HG03139 (cell line): ENCODE results near the gene NTRK2.

ENCODE experiments used
- ATAC-seq: cut with Tn5 transposase; IDR thresholded peaks from one replicate; pipeline ENCODE4 v1.9.1; 2021; ENCODE audit not compliant: unreplicated experiment

The NTRK2 gene

DNA sequence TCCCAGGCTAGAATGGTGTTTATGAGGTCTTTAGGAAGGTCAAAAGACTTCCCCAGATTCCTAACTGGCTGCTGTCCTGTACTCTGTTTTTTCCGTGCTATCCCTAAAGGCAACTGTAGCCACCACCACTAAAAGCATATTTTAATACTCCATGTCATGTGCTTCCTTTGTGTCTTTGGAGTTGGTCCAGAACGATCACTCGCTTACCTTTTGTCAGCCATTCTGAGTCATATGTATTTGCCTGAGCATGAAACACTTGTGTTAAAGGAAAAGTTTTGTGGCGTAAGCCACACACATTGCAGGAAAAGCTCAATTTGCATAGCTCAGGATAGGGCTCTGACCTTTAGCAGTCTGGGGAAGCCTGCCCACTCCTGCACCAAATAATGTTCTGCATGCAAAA, 299.6 kb downstream of the NTRK2 start:
- no peak for ATAC-seq

DNA sequence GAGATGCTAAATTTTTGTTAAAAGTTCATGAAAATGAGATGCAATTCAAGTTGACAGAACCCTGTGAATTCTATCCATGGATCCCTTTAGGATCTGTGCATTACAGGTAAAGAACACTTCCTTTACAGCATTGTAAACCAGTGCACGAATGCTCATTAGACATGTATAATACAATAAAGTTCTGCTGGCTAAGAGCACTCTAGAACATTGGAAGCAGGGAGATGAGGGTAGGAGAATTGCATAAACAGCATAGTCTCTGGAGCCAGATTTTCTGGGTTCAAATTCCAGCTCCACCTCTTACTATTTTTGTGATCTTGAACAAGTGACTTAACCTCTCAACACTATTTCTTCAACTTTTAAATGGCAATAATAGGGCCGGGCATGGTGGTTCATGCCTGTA, 300.2 kb downstream of the NTRK2 start:
- no peak for ATAC-seq

DNA sequence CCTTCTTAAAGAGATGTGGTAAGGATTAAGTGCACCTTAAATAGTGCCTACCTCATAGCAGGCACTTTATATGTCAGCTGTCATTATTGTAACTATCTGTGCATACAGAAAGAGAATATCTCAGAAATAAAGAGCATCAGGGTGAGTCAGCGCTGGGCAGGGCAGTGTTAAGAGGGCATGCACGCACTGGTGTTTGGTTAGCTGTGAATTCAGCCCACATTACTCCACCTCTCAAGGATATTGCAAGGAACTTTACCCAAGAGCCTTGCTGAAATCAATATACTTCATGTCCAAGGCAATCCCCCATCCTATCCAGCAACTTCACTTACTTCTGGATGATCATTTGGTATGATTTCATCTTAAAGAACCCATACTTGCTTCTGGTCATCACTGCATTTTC, 300.9 kb downstream of the NTRK2 start:
- no peak for ATAC-seq

DNA sequence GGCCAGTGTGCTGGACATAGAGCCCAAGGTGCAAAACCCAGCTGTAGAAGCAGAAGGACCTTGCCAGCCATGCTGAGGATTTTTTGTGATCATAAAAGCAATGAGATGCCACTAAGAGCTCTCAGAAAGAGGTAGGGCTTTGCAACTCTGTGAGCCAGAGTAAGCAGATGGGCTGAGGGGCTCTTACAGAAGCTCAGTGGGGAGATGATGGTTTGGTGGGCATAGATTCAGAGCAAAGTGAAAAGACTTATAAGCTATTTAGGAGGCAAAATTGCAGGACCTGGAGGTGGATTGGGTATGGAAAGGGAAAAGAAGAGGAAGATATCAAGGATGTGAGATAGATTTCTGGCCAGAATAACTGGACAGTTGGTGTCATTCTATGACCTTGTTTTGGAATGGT, 302.0 kb downstream of the NTRK2 start:
- ATAC-seq: no peak

DNA sequence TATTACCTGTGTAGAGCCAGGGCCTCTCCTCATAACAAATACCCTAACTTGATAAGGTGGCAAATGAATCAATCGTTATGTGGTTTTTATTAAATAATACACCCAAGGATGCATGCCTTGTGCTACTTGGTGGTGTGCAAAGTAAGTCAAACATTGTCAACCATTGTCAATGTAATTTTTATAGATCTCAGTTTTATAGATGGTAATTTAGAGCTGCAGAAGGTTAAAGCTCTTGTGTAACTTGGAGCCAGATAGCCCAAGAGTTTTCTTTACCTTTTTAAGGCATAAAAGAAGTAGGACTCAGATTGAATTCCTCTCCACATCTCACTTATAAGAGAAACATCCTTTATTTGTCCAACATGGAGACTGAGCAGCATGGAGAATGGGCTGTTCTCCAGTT, 304.7 kb downstream of the NTRK2 start:
- no peak for ATAC-seq

DNA sequence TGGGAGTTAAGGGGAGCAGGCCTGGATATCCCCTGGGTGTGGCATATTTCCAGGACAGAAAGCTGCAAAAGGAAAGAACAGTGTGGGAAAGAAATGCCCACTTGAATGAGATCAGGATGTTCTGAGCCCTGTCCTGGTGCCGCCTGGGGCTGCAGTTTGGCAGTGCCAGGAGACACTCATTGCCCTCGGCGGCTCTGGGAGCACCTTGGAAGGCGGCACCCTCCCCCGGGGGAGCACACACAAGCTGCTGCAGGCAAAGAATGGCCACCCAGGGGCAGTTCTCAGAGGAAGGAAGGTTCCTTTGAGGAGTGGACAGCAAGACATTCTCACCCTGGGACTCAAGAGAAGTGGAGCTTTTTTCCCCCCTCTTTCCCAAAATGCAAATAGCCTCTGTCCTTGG, 305.3 kb downstream of the NTRK2 start:
- no peak for ATAC-seq

DNA sequence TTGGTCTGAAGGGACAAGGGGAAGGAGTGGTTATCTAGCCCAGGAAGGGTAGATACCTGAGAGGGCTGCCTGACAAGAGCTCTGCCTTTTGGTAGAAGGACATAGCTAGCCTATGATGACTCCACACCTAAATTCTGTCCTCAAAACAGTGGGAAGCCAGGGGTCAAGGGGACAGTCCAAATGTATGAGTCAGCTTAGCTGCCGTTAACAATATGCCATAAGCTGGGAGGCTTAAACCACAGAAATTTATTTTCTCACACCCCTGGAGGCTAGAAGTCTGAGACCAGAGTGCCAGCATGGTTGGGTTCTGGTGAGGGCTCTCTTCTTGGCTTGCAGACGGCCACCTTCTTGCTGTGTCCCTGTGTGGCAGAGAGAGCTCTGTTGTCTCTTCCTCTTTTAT, 306.4 kb downstream of the NTRK2 start:
- ATAC-seq: no peak

DNA sequence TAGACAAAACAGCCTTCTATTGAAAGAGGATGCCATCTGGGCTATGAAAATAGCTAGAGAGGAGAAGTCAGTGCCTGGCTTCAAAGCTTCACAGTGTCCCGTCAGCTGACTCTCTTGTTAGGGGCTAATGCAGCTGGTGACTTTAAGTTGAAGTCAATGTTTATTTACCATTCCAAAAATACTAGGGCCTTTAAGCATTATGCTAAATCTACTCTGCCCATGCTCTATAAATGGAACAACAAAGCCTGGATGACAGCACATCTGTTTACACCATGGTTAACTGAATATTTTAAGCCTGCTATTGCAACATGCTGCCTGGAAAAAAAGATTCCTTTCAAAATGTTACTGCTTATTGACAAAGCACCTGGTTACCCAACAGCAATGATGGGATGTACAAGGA, 309.1 kb downstream of the NTRK2 start:
- no peak for ATAC-seq

DNA sequence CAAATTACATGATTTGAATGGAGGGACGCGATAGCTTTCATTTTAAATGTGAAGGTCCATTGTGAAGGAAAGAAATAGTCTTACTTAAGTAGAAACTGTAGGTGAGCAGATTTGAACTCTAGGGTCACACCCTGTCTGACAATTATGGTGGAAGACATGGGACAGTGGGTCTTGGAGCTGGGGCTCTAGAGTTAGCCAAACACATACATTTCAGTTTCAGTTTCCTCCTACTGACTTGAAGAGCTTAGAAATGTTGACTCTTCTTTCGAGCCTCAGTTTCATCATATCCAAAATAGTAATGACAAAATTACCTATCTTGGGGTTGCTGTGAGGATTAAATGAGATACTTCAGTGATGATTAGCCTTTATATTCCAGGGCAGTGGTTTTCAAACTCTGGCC, 314.2 kb downstream of the NTRK2 start:
- ATAC-seq: no peak

DNA sequence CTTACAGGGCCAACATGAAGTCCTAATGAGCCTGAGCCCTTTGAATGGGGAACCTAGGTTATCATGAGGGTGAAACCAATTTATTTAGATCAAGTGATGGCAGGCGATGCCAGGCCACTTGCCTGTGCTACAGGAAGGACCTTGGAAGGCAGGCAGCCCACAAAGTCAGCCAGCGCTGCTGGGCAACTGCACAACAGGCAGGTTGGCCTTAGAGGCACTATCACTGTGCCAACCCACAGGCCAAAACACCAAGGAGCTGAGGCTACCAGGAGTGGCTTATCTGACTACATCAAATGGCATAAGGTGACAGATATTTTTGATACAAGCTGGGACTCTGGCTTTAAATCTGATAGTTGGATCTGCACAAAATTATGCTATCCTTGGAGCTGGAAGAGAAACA, 319.1 kb downstream of the NTRK2 start:
- no peak for ATAC-seq

DNA sequence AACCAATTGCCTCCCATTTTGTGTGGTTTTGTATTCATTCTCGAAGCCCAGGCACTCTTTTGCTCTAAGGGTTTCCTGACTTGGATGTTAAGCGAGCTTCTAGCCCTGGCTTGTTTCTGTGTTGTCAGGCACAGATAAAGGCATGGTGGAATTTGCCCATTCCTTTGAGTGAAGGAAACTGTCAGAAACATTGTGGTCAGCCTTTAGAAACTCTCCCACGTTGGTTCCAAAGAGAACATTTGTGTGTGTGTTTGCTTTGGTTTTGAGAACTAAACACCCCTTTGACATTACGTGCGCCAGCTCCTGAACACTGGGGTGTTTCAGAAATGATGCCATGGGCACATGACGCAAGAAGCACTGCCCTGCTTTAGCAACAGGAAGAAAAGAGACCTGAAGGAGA, 320.9 kb downstream of the NTRK2 start:
- ATAC-seq: no peak

DNA sequence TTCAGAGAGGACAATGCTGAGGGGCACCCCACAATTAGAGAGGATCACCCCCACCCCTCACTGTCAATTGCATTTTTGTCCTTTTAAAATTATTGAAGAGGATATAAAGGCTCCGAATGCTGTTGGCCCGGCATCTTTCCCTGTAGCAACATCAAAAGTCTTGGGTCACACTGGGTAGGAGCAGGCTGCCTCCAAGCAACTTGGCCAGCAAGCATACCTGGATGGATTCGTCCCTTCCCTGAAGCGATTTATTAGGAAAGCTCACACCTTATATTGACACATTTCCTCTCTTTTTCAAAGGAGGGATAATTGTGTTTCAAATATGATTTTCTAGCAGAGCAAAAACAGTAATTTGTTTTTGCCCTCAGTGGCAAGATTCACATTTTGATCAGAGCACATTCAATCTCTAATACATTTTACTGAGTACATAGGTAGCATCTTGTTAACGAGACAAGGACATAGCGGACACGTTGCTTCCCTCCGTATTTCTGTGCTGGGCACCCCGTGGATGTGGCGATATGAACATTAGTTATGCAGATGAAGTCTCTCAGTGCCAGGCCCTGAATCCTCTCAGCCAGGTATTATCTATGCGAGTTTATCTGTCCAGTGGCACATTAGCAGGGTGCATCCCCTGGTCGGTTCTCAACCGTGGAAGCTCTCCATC, 321.5 kb downstream of the NTRK2 start:
- no peak for ATAC-seq

DNA sequence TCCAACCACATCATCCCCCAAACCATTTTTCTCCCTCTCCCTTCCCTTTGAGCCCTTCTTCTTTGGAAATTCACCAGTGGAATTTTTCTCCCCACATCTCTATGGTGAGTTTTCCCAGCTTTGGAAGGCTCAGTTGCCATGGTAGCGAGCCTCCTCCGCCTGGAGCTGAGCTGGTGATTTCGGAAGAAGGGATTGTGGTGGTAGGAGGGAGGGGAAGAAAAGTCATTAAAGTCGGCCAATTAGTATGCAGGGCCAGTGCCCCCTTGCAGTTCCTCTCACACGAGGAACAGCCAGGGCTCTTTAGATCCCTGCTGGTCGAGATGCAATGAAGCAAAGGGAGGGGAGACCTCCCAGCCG, 322.0 kb downstream of the NTRK2 start:
- no peak for ATAC-seq

DNA sequence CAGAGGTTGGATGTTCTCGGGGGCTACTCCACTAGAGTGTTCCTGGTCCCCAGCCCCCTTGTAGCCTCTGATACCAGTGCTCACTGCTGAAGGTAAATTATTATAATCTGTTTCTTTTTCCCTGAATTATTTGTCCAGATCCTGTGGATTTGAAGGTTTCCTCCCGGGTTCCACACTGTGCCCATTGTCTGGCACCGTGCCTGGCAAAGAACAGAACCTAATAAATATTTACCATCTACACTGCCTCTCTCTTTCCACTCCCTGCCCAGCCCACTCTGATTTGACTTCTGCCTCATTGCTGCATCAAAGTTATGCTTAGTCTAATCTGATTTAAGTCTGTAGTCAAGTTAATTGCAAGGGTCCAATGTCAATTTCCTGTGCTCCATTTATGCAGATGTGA, 322.9 kb downstream of the NTRK2 start:
- no peak for ATAC-seq

DNA sequence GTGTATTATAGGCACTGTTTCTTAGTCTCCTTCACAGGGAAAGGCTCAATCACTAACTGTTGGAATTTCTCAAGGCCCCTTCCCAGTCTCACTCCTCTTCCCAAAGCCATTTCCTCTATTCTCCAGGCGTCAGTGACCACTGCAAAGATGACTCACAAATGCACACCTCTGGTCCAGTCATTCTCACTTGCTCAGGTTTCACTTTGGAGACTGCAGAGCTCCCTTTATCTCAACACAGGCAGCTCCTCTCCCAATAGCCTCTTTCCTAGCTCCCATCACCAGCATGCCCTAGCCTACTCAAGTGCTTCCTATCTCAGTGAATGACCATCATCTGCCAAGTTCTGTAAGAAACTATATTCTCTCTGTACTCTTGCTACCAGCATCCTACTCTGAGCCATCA, 323.6 kb downstream of the NTRK2 start:
- ATAC-seq: no peak

DNA sequence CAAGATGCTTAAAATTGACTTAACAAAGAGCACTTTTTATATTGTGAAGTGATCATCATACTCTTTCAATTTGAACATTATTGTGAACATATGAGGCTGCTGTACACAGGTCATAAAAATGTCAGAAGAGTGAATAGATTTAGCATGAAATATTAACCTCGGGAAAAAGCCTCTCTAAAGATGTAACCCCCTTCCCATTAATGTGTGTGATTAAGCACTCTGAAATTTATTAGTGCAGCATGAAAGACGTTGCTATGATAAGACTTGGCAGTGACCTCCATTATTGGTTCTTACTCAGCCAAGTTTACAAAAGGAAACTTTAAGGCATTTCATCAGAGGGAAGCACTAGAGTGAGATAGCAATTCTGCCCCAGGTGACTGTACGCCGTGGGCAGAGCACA, 326.5 kb downstream of the NTRK2 start:
- no peak for ATAC-seq

DNA sequence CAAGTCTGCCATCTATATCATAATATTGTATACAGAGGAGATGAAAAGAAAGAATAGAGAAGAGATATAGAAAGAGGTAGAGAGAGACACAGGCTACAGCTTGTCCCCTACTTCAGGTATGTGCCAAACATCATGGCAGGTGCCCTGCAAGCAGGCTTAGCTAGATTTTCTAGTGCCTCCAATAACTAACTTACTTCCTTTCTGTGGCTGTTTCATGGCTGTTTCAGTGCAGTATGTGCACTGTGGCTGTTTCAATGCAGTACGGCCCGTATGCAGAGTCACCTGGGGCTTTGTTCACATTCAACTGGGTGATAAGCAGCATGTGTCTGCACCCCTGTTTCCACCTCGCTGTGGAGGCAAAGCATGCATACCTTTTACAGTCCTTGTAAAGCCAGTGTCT, 327.2 kb downstream of the NTRK2 start:
- no peak for ATAC-seq

DNA sequence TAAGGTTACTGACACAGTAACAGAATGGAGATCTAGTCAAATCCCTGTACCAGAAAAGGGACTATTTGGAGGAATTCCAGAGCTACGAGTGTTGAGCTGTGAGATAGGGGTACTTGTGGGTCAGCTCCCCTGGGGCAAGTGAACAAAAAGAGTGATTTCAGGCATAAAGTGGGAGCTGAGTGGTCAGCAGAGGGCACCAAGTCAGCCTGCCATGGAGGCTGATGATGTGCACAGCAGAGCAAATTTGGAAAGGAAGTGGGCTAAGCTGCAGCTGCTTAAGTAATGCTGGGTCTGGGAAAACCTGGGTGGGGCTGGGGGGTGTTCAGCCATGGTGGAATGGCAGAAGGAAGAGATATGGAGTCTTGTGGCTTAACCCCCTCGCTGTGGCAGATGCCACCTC, 327.9 kb downstream of the NTRK2 start:
- ATAC-seq: no peak

DNA sequence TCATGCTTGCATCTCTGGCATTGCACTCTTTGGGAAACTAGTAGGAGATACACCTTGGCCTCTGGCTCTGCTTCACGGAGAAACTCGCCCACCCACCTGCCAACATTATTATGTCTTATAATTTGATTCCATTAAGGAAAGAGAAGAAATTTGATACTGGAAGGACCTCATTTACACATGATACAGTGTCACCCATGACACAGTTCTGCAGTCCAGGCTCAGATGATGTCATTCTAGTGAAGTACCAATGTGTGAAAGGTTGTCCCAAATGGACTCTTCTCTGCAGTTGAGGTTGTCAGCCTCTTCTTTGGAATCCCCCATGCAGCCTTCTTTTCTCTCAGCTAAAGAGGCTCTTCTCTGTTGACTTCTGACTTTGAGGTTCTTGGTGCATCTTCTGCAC, 329.1 kb downstream of the NTRK2 start:
- no peak for ATAC-seq

DNA sequence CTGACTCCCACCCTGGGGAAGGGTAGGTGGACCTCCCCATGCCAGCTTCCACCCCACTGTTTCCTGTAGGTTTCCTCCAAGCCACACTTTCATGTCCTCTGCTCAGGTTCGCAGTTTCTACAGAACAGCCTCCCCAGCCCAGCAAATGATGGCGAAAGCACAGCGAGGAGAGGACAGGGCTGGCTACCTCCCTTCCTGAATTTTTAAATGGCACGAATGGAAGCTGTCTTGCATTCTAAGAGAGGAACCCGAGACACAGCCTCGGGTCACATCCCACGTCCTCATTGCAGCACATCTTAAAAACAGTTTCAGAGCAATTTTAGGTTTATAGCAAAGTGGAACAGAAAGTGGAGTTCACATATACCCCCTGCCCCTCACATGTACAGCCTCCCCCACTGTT, 330.3 kb downstream of the NTRK2 start:
- ATAC-seq: no peak

DNA sequence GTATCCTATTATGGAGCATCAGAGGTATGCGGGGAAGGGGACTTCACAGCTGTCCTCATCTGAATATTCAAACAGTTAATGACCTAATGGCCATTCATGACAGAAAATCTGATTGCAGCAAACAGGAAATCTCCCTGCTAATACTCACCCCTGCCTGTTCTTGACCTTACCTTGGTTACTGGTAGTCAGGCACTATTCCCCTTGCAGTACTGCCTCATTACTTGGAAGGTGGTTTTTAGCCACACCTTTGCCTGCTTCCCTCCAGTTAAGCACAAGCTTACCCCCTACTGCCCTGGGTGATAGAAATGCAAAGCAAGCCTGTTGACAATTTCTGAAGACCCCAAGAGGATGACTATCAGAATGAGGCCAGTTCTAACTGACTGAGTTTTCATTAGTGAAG, 332.4 kb downstream of the NTRK2 start:
- ATAC-seq: no peak

DNA sequence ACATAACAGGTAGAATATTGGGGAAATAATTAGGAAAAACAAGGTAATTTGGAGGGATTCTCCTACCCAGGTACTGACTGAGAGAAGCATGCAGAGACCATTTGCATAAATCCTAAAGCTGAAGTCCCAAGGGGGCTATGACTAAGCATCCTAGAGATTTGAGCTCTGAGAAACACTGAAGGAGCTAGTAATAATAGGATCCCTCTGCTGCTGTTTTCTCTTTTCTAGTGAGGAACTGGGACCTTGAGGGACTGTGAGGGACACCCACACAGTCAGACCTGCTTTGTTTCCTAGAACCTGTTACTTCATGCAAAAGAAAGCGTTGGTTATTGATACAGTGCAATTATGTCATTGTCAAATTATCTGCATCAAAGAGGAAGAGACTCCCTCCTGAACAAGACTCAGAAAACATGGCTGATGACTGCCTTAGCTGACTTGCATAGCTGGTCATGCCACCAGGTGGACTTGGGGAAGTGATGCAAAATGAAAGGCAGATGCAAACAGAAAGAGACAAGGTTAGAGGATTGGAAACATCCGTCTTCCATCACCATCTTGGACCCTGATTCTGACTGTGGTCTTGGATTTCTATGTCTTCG, 335.4 kb downstream of the NTRK2 start:
- no peak for ATAC-seq

DNA sequence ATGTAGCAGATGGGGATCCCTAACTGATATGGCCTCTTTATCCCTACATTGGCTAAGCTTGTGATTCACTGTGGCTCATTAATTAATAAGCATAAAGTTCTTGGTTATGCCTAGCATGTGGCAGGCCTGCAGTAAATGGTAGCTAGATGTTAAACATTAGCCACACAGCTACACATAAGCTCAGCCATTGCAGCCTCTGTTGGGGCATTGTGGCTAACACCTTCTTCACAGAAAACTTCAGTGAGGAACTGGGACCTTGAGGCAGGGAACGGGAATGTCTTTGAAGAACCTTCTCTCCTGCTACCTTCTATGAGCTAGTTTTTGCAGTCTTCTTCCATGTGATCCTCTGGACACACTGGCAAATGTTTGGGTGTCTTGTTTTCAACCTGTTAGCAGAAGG, 338.2 kb downstream of the NTRK2 start:
- ATAC-seq: no peak
